PC-9 (cell line): Measurements from ENCODE around the gene ISX.

Experiments
- EZH2 ChIP-seq: fragments of 200-600 bp; sonication (generic); IDR thresholded peaks from 2 replicates; pipeline ENCODE4 v1.8.0; 2017; ENCODE audit warnings: antibody characterized with exemption, low read depth
- TF ChIP-seq, protein P1 (sequence below): fragments of 200-600 bp; sonication (generic); conservative IDR thresholded peaks from 2 replicates; pipeline ENCODE4 v1.6.1; 2017; ENCODE audit warnings: mixed run types, antibody characterized with exemption, mild to moderate bottlenecking, moderate library complexity

DNA sequence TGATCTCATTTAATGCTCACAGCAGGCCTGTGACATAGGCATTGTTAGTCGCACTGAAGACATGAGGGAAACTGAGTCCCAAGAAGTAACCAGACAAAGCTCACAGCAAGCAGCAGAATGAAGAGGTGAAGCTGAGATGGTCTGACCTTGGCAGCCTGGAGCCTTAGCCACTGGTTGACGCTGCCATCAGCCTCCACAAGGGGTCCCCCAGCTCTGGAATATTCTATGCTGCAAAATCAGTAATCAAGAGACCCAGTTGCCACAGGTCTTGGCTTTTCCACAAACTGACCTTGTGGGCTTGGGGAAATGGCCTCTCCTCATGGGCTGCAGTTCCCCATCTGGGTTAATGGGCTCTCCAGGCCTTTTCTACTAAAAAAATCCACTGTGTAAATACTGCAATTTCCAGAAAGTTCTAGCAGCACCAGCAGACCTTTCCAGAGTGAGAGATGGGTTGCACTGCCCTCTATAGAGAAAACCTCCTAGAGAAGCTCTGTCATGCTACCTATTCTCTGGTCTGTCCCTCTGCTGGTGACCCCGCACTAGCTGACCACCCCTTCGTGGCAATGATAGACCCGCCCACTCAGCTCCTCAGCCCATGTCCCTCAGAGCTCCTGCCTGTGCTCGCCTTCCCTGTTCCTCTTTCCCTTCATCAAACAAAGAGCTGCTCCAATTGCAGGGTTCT is 22.6 kb upstream of the ISX start:
- TF ChIP-seq, protein P1, sequence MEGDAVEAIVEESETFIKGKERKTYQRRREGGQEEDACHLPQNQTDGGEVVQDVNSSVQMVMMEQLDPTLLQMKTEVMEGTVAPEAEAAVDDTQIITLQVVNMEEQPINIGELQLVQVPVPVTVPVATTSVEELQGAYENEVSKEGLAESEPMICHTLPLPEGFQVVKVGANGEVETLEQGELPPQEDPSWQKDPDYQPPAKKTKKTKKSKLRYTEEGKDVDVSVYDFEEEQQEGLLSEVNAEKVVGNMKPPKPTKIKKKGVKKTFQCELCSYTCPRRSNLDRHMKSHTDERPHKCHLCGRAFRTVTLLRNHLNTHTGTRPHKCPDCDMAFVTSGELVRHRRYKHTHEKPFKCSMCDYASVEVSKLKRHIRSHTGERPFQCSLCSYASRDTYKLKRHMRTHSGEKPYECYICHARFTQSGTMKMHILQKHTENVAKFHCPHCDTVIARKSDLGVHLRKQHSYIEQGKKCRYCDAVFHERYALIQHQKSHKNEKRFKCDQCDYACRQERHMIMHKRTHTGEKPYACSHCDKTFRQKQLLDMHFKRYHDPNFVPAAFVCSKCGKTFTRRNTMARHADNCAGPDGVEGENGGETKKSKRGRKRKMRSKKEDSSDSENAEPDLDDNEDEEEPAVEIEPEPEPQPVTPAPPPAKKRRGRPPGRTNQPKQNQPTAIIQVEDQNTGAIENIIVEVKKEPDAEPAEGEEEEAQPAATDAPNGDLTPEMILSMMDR, result peak; percentile 41; the same call in 1 of the 2 replicates
- no peak for TF ChIP-seq EZH2
